ENCODE data around the gene SLC16A4. TPM values are rescaled to one million over a fixed set of nuclear protein-coding genes. Genes with fewer than 3 reads are reported as not detected.

The SLC16A4 gene
- total and polyA plus RNA-seq, 2 experiments from 2014 or later = 0.94 to 1.6 TPM

DNA sequence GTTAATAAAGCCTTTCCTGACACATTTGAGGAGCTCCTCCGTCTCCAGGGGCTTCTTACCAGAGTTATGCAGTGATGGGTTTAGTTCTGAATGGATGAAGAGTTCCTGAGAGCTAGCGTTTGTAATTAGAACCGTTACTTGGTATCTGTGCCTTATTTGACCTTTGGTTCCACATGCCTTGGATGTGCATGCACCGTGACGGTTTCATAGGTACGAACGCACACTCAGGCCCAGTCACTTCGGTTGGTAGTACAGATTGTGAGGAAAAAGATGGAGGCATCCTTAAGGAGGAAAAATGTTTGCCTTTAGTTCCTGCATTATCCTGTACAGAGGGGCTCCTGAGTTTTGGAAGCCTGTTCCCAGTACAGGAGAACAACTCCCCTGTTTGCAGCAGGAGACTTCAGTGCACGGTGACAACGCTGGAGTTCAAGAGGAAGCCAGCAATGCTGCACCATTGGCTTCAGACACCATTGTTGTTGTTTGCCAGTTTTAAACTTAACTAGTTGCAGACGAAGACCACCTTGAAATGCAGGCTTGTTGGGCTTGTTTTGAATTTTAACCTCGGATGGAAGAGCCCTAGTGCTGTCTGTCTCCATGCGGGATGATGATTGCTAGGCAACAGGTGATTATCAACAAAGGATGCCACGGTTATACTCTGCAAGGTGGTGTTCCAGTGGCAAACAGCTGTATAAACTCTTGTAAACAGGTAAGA is 43.5 kb downstream of the SLC16A4 start:
- Histone ChIP-seq H3K4me3 (peak overlapping the region; percentile 57), H3F3A (replicated peaks; ENCODE audit: low read depth) (no peaks in the 10 kb centered on the region), H3K79me2 (replicated peaks; ENCODE audit: insufficient read depth) (peaks cover 100% of the 10 kb centered on the region), H3K9me2 (ENCODE audit: insufficient read depth) (no peaks in the 10 kb centered on the region), H2AFZ (no peak overlapping the region), H3K36me3 (ENCODE audit: insufficient read depth) (peaks cover 4% of the 10 kb centered on the region; the same call in 1 of the 2 replicates), H3K4me2 (peak overlapping the region; percentile 89), H3K4me1 (ENCODE audit: insufficient read depth) (peaks cover 55% of the 10 kb centered on the region), H3K27ac (ENCODE audit: low read depth) (peak overlapping the region; percentile 18), H4K20me1 (replicated peaks; ENCODE audit: insufficient read depth) (peaks cover 94% of the 10 kb centered on the region), H3K27me3 (ENCODE audit: insufficient read depth) (no peaks in the 10 kb centered on the region)
- H3K27ac Mint-ChIP-seq = peak overlapping the region; percentile 37; the same call in 1 of the 2 replicates
- H3K4me3 Mint-ChIP-seq = peak overlapping the region; percentile 49
- H3K27me3 Mint-ChIP-seq (ENCODE audit: insufficient read depth, low read depth, poor library complexity) = no peaks in the 10 kb centered on the region
- DNase-seq (ENCODE audit: low spot score) = peak; percentile 38
- H3K36me3 Mint-ChIP-seq (ENCODE audit: low read depth) = peaks cover 46% of the 10 kb centered on the region
- ATAC-seq = peak; percentile 48
- H3K4me1 Mint-ChIP-seq = peaks cover 60% of the 10 kb centered on the region
- TF ChIP-seq EZH2 (IDR thresholded peaks at IDR 0.05; ENCODE audit: low read depth, unreplicated experiment) (no peak), NANOG (IDR thresholded peaks at IDR 0.05; ENCODE audit: borderline replicate concordance) (no peak), STAT1 (IDR thresholded peaks at IDR 0.05; ENCODE audit: unreplicated experiment) (no peak), ZNF331 (CRISPR knock-in tag; IDR thresholded peaks at IDR 0.05; ENCODE audit: low read depth) (no peak), EZH2phosphoT487 (IDR thresholded peaks at IDR 0.05; ENCODE audit: unreplicated experiment) (no peak), ETS1 (IDR thresholded peaks at IDR 0.05) (no peak), ZNF114 (CRISPR knock-in tag; IDR thresholded peaks at IDR 0.05) (no peak), CREB1 (CRISPR knock-in tag; IDR thresholded peaks at IDR 0.05; ENCODE audit: low read depth) (no peak), REST (IDR thresholded peaks at IDR 0.05; ENCODE audit: unreplicated experiment) (no peak), POLR2AphosphoS5 (IDR thresholded peaks at IDR 0.05; ENCODE audit: low read depth) (no peak), JUNB (IDR thresholded peaks at IDR 0.05; ENCODE audit: unreplicated experiment) (no peak)
- TF ChIP-seq, protein P1, sequence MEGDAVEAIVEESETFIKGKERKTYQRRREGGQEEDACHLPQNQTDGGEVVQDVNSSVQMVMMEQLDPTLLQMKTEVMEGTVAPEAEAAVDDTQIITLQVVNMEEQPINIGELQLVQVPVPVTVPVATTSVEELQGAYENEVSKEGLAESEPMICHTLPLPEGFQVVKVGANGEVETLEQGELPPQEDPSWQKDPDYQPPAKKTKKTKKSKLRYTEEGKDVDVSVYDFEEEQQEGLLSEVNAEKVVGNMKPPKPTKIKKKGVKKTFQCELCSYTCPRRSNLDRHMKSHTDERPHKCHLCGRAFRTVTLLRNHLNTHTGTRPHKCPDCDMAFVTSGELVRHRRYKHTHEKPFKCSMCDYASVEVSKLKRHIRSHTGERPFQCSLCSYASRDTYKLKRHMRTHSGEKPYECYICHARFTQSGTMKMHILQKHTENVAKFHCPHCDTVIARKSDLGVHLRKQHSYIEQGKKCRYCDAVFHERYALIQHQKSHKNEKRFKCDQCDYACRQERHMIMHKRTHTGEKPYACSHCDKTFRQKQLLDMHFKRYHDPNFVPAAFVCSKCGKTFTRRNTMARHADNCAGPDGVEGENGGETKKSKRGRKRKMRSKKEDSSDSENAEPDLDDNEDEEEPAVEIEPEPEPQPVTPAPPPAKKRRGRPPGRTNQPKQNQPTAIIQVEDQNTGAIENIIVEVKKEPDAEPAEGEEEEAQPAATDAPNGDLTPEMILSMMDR (conservative IDR thresholded peaks at IDR 0.05; ENCODE audit: low read depth in 2 of 2) = no peak
- TF ChIP-seq, protein P2, sequence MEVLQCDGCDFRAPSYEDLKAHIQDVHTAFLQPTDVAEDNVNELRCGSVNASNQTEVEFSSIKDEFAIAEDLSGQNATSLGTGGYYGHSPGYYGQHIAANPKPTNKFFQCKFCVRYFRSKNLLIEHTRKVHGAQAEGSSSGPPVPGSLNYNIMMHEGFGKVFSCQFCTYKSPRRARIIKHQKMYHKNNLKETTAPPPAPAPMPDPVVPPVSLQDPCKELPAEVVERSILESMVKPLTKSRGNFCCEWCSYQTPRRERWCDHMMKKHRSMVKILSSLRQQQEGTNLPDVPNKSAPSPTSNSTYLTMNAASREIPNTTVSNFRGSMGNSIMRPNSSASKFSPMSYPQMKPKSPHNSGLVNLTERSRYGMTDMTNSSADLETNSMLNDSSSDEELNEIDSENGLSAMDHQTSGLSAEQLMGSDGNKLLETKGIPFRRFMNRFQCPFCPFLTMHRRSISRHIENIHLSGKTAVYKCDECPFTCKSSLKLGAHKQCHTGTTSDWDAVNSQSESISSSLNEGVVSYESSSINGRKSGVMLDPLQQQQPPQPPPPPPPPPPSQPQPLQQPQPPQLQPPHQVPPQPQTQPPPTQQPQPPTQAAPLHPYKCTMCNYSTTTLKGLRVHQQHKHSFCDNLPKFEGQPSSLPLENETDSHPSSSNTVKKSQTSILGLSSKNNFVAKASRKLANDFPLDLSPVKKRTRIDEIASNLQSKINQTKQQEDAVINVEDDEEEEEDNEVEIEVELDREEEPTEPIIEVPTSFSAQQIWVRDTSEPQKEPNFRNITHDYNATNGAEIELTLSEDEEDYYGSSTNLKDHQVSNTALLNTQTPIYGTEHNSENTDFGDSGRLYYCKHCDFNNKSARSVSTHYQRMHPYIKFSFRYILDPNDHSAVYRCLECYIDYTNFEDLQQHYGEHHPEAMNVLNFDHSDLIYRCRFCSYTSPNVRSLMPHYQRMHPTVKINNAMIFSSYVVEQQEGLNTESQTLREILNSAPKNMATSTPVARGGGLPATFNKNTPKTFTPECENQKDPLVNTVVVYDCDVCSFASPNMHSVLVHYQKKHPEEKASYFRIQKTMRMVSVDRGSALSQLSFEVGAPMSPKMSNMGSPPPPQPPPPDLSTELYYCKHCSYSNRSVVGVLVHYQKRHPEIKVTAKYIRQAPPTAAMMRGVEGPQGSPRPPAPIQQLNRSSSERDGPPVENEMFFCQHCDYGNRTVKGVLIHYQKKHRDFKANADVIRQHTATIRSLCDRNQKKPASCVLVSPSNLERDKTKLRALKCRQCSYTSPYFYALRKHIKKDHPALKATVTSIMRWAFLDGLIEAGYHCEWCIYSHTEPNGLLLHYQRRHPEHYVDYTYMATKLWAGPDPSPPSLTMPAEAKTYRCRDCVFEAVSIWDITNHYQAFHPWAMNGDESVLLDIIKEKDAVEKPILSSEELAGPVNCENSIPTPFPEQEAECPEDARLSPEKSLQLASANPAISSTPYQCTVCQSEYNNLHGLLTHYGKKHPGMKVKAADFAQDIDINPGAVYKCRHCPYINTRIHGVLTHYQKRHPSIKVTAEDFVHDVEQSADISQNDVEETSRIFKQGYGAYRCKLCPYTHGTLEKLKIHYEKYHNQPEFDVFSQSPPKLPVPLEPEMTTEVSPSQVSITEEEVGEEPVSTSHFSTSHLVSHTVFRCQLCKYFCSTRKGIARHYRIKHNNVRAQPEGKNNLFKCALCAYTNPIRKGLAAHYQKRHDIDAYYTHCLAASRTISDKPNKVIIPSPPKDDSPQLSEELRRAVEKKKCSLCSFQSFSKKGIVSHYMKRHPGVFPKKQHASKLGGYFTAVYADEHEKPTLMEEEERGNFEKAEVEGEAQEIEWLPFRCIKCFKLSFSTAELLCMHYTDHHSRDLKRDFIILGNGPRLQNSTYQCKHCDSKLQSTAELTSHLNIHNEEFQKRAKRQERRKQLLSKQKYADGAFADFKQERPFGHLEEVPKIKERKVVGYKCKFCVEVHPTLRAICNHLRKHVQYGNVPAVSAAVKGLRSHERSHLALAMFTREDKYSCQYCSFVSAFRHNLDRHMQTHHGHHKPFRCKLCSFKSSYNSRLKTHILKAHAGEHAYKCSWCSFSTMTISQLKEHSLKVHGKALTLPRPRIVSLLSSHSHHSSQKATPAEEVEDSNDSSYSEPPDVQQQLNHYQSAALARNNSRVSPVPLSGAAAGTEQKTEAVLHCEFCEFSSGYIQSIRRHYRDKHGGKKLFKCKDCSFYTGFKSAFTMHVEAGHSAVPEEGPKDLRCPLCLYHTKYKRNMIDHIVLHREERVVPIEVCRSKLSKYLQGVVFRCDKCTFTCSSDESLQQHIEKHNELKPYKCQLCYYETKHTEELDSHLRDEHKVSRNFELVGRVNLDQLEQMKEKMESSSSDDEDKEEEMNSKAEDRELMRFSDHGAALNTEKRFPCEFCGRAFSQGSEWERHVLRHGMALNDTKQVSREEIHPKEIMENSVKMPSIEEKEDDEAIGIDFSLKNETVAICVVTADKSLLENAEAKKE (CRISPR knock-in tag; IDR thresholded peaks at IDR 0.05) = no peak
- H3K9me3 Mint-ChIP-seq = no peaks in the 10 kb centered on the region

Measured in GM23338 (cell line).